Peyer's patch (tissue), 4 donors: Measurements from ENCODE around the gene SUN5. TPM values are rescaled to one million over a fixed set of nuclear protein-coding genes. Genes with fewer than 3 reads are reported as not detected.
A peak's percentile ranks its signal among the peaks of the same experiment; 100 is the strongest.

Source experiments
- DNase-seq, 3 donors: peaks; one replicate each; pipeline ENCODE4 v3.0.0-alpha.2; 2017 to 2019
- H3K27ac ChIP-seq, 4 donors: fragments of 200-600 bp; sonication (generic); one replicate each; pipeline ENCODE4 v1.5.1; 2016 to 2019
- H3K27me3 ChIP-seq, 2 donors: fragments of 200-600 bp; sonication (generic); one replicate each; pipeline ENCODE4 v1.5.1; 2019
- H3K36me3 ChIP-seq, 3 donors: fragments of 200-600 bp; sonication (generic); one replicate each; pipeline ENCODE4 v1.5.1; 2016 to 2019
- H3K4me1 ChIP-seq, 4 donors: fragments of 200-600 bp; sonication (generic); one replicate each; pipeline ENCODE4 v1.5.1; 2016 to 2019
- H3K4me3 ChIP-seq, 4 donors: fragments of 200-600 bp; sonication (generic); 1 replicate in 3 of 4; 2 replicates in 1 of 4; pipeline ENCODE4 v1.5.1; 2016 to 2019; ENCODE audit warnings: mild to moderate bottlenecking in 1 of 4
- H3K9me3 ChIP-seq, 4 donors: fragments of 200-600 bp; sonication (generic); one replicate each; pipeline ENCODE4 v1.5.1; 2016 to 2019; ENCODE audit warnings: mild to moderate bottlenecking in 1 of 4
- POLR2A ChIP-seq, 2 donors: fragments of 450-650 bp; IDR thresholded peaks; one replicate each; pipeline ENCODE4 v1.5.1; 2017; ENCODE audit warnings: antibody characterized with exemption in 2 of 2, mild to moderate bottlenecking in 2 of 2, moderate library complexity in 2 of 2
- total RNA-seq, 4 donors: library from RNA; depleted of rRNA; stranded (reverse); fragments of >200 nt; gene quantifications; one replicate each; pipeline ENCODE4 v1.1.0, GENCODE V29; 2016
- TF ChIP-seq, protein P1 (sequence below), 6 experiments: fragments of 450-650 bp in 4 of 6; fragments of 200-600 bp in 2 of 6; sonication (generic) in 1 of 6; IDR thresholded peaks; one replicate each; pipeline ENCODE4 v1.5.1; 2017 to 2019; ENCODE audit warnings: antibody characterized with exemption in 6 of 6, mild to moderate bottlenecking in 3 of 6, moderate library complexity in 1 of 6

SUN5 gene
- total RNA-seq, 4 donors from 2014 or later, result not detected

GRCh38 chr20:33002087-33002808 is 2.0 kb downstream of the SUN5 start:
- no peaks in the 10 kb centered on the region for H3K36me3 ChIP-seq
- no peak overlapping the region for H3K27ac ChIP-seq
- H3K27me3 ChIP-seq, result no peaks in the 10 kb centered on the region
- TF ChIP-seq, protein P1, sequence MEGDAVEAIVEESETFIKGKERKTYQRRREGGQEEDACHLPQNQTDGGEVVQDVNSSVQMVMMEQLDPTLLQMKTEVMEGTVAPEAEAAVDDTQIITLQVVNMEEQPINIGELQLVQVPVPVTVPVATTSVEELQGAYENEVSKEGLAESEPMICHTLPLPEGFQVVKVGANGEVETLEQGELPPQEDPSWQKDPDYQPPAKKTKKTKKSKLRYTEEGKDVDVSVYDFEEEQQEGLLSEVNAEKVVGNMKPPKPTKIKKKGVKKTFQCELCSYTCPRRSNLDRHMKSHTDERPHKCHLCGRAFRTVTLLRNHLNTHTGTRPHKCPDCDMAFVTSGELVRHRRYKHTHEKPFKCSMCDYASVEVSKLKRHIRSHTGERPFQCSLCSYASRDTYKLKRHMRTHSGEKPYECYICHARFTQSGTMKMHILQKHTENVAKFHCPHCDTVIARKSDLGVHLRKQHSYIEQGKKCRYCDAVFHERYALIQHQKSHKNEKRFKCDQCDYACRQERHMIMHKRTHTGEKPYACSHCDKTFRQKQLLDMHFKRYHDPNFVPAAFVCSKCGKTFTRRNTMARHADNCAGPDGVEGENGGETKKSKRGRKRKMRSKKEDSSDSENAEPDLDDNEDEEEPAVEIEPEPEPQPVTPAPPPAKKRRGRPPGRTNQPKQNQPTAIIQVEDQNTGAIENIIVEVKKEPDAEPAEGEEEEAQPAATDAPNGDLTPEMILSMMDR (IDR thresholded peaks at IDR 0.05), result no peak
- TF ChIP-seq POLR2A (IDR thresholded peaks at IDR 0.05), result no peak
- DNase-seq, result peak in 1 of 3 donors; percentile 33
- H3K9me3 ChIP-seq, result no peaks in the 10 kb centered on the region
- H3K4me1 ChIP-seq, result no peaks in the 10 kb centered on the region
- no peak overlapping the region for H3K4me3 ChIP-seq

DNA sequence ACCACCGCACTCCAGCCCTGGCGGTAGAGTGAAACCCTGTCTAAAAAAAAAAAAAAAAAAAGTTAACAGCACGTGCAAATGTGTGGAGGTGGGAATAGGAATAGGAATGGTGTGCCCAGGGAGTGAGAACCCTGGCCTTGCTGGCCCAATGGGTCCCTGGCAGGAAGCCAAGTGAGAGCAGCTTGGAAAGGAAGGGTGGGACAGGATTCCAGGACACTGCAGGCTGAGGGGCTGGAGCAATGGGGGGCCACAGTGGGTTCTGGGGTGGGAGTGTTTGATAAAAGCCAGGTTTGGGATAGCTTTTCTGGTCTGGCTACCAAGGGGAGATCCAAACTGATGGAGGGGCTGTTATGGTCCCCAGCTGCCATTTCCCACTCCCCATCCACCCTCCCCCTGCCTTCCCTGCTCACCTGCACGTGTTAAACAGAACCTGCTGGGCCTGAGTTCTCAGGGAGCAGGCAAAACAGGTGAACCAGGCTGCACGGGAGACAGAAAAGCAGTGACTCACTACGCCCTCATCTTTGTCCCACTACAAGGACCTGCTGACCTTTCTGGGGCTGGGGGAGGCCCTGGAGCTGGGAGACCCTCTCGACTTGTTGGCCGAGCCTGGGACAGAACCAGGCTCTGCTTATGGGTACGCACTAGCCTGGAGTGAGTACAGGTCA is 3.3 kb downstream of the SUN5 start:
- Histone ChIP-seq H3K36me3 (no peaks in the 10 kb centered on the region), H3K27me3 (no peaks in the 10 kb centered on the region), H3K4me3 (no peak overlapping the region), H3K27ac (no peak overlapping the region), H3K4me1 (no peaks in the 10 kb centered on the region), H3K9me3 (no peaks in the 10 kb centered on the region)
- TF ChIP-seq, protein P1 (IDR thresholded peaks at IDR 0.05), result no peak
- TF ChIP-seq POLR2A (IDR thresholded peaks at IDR 0.05), result no peak
- DNase-seq, result peak in 1 of 3 donors; percentile 25

GRCh38 chr20:32999603-33000250 is 4.5 kb downstream of the SUN5 start:
- Histone ChIP-seq H3K4me3 (no peak overlapping the region), H3K4me1 (no peaks in the 10 kb centered on the region), H3K27me3 (no peaks in the 10 kb centered on the region), H3K27ac (no peak overlapping the region), H3K36me3 (no peaks in the 10 kb centered on the region), H3K9me3 (no peaks in the 10 kb centered on the region)
- no peak for DNase-seq
- TF ChIP-seq POLR2A (IDR thresholded peaks at IDR 0.05), result no peak
- TF ChIP-seq, protein P1 (IDR thresholded peaks at IDR 0.05), result no peak

GRCh38 chr20:32997431-32997830 is 6.8 kb downstream of the SUN5 start:
- H3K4me3 ChIP-seq, result no peak overlapping the region
- no peaks in the 10 kb centered on the region for H3K9me3 ChIP-seq
- no peak for TF ChIP-seq POLR2A (IDR thresholded peaks at IDR 0.05)
- TF ChIP-seq, protein P1 (IDR thresholded peaks at IDR 0.05), result no peak
- no peak overlapping the region for H3K27ac ChIP-seq
- no peak for DNase-seq
- H3K4me1 ChIP-seq, result no peaks in the 10 kb centered on the region
- no peaks in the 10 kb centered on the region for H3K27me3 ChIP-seq
- no peaks in the 10 kb centered on the region for H3K36me3 ChIP-seq

DNA sequence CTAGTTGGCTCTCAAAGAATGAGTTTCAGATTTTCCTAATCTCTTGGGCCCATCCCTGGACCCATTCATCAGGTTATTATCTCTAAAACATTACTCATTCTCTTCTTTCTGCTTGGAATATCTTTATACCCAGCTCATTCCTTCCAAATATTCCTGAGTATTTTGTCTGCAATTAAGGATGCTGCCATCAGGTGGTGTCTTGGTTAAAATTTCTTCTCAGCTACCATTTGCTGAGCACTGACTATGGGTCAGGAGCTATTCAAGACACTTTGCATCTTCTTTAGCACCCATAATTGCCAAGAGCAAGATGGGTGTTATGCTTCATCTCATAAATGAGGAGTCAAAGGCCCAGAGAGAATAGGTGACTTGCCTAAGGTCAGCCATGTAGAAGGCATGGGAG is 8.4 kb downstream of the SUN5 start:
- H3K4me1 ChIP-seq, result no peaks in the 10 kb centered on the region
- H3K9me3 ChIP-seq, result no peaks in the 10 kb centered on the region
- no peak for DNase-seq
- no peak overlapping the region for H3K4me3 ChIP-seq
- H3K36me3 ChIP-seq, result no peaks in the 10 kb centered on the region
- no peak overlapping the region for H3K27ac ChIP-seq
- no peak for TF ChIP-seq POLR2A (IDR thresholded peaks at IDR 0.05)
- TF ChIP-seq, protein P1 (IDR thresholded peaks at IDR 0.05), result no peak
- no peaks in the 10 kb centered on the region for H3K27me3 ChIP-seq
